PC-9 (cell line): ENCODE results near the gene NHSL1. TPM values are rescaled to one million over a fixed set of nuclear protein-coding genes. Genes with fewer than 3 reads are reported as not detected.

Source experiments
- BruUV-seq: library from RNA; stranded (reverse); fragments of 400-500 nt; replicated peaks from 2 replicates; lab custom pipeline; 2021; lab: Mats Ljungman, UMichigan
- CTCF ChIA-PET: fragments of 300-600 bp; sonication (Branson Sonifier 250); formaldehyde crosslinking; loops from one replicate; lab custom pipeline; 2022; ENCODE audit warnings: antibody characterized with exemption; lab: Charles Lee
- POLR2A ChIA-PET: fragments of 300-600 bp; sonication (Branson Sonifier 250); formaldehyde crosslinking; loops from one replicate; lab custom pipeline; 2022; ENCODE audit warnings: antibody characterized with exemption; ENCODE audit not compliant: unreplicated experiment; lab: Charles Lee
- DNase-seq, 2 experiments: peaks; one replicate each; pipeline versions ENCODE4 v3.0.0 to v3.0.0-alpha.2; 2015 to 2022; ENCODE audit warnings: mixed read lengths in 1 of 2
- H2AFZ ChIP-seq: fragments of 200-600 bp; sonication (generic); 2 replicates; pipeline ENCODE4 v1.8.1; 2017; ENCODE audit warnings: antibody characterized with exemption
- H3F3A ChIP-seq: fragments of 200-600 bp; sonication (generic); 2 replicates; pipeline ENCODE4 v1.8.1; 2017; ENCODE audit warnings: antibody characterized with exemption, mild to moderate bottlenecking, low read depth; ENCODE audit not compliant: insufficient read depth
- H3K27ac ChIP-seq: fragments of 200-600 bp; sonication (generic); 2 replicates; pipeline ENCODE4 v1.6.1; 2016; ENCODE audit warnings: mixed run types
- H3K27me3 ChIP-seq: fragments of 200-600 bp; sonication (generic); 2 replicates; pipeline ENCODE4 v1.6.1; 2016; ENCODE audit warnings: low read depth, mixed run types; ENCODE audit not compliant: insufficient read depth
- H3K36me3 ChIP-seq: fragments of 200-600 bp; sonication (generic); 2 replicates; pipeline ENCODE4 v1.6.1; 2016; ENCODE audit warnings: low read depth, mixed run types
- H3K4me1 ChIP-seq: fragments of 200-600 bp; sonication (generic); replicated peaks from 2 replicates; pipeline ENCODE4 v1.6.1; 2016; ENCODE audit warnings: mixed run types; ENCODE audit not compliant: insufficient read depth
- H3K4me2 ChIP-seq: fragments of 200-600 bp; sonication (generic); 2 replicates; pipeline ENCODE4 v1.6.1; 2017; ENCODE audit warnings: mixed run types
- H3K4me3 ChIP-seq: fragments of 200-600 bp; sonication (generic); 2 replicates; pipeline ENCODE4 v1.6.1; 2016; ENCODE audit warnings: mixed run types
- H3K79me2 ChIP-seq: fragments of 200-600 bp; sonication (generic); 2 replicates; pipeline ENCODE4 v1.6.1; 2017; ENCODE audit warnings: low read depth, mixed run types
- H3K9me2 ChIP-seq: fragments of 200-600 bp; sonication (generic); 2 replicates; pipeline ENCODE4 v1.8.1; 2017; ENCODE audit warnings: mild to moderate bottlenecking; ENCODE audit not compliant: insufficient read depth
- H3K9me3 ChIP-seq: fragments of 200-600 bp; sonication (generic); 2 replicates; pipeline ENCODE4 v1.8.1; 2016; ENCODE audit warnings: low read depth; ENCODE audit not compliant: insufficient read depth
- H4K20me1 ChIP-seq: fragments of 200-600 bp; sonication (generic); 2 replicates; pipeline ENCODE4 v1.8.1; 2017; ENCODE audit not compliant: insufficient read depth
- EZH2 ChIP-seq: fragments of 200-600 bp; sonication (generic); IDR thresholded peaks from 2 replicates; pipeline ENCODE4 v1.8.0; 2017; ENCODE audit warnings: antibody characterized with exemption, low read depth
- intact Hi-C: fragments of 100-400 bp; cut with micrococcal nuclease; formaldehyde crosslinking; loops from one replicate; pipeline ENCODE4 v1.10.0; 2022; ENCODE audit not compliant: unreplicated experiment
- total RNA-seq: library from RNA; stranded (reverse); gene quantifications from 2 replicates; pipeline ENCODE4 v1.2.3, GENCODE V29; 2021
- TF ChIP-seq, protein P1 (sequence below): fragments of 200-600 bp; sonication (generic); conservative IDR thresholded peaks from 2 replicates; pipeline ENCODE4 v1.6.1; 2017; ENCODE audit warnings: mixed run types, antibody characterized with exemption, mild to moderate bottlenecking, moderate library complexity

Gene NHSL1
- total RNA-seq, 1 experiment from 2014 or later = 17.5 TPM

DNA sequence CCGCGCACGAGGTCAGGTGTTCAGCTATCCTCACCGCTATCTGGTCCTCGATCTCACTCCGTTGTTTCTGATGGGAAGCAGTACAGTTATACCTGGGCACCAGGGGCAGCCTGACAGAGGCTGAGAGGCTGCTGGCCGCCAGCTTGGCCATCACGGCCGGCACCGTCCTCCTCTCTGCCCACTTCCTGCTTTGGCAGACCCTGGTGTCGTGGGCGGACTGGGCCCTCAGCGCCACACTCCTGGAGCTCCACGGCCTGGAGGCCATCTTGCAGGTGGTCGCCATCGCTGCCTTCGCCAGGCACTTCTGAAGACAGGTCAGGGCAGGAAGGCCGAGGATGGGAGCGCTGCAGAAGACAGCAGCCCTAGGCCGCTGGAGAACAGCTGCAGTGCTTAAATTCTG, 35.2 kb downstream of the NHSL1 start:
- Histone ChIP-seq H3K79me2 (peaks cover 6% of the 10 kb centered on the region), H3K4me1 (peaks cover 46% of the 10 kb centered on the region), H3K4me3 (no peak overlapping the region), H3K36me3 (no peaks in the 10 kb centered on the region), H2AFZ (no peak overlapping the region), H3F3A (peaks cover 47% of the 10 kb centered on the region), H3K9me3 (peaks cover 3% of the 10 kb centered on the region; the same call in 1 of the 2 replicates), H4K20me1 (no peaks in the 10 kb centered on the region), H3K27ac (peak overlapping the region; percentile 77; the same call in 1 of the 2 replicates), H3K4me2 (peak overlapping the region; percentile 32; the same call in 1 of the 2 replicates), H3K9me2 (no peaks in the 10 kb centered on the region), H3K27me3 (no peaks in the 10 kb centered on the region)
- POLR2A ChIA-PET = no interaction called here
- TF ChIP-seq EZH2 = no peak
- TF ChIP-seq, protein P1, sequence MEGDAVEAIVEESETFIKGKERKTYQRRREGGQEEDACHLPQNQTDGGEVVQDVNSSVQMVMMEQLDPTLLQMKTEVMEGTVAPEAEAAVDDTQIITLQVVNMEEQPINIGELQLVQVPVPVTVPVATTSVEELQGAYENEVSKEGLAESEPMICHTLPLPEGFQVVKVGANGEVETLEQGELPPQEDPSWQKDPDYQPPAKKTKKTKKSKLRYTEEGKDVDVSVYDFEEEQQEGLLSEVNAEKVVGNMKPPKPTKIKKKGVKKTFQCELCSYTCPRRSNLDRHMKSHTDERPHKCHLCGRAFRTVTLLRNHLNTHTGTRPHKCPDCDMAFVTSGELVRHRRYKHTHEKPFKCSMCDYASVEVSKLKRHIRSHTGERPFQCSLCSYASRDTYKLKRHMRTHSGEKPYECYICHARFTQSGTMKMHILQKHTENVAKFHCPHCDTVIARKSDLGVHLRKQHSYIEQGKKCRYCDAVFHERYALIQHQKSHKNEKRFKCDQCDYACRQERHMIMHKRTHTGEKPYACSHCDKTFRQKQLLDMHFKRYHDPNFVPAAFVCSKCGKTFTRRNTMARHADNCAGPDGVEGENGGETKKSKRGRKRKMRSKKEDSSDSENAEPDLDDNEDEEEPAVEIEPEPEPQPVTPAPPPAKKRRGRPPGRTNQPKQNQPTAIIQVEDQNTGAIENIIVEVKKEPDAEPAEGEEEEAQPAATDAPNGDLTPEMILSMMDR = no peak
- DNase-seq = no peak
- intact Hi-C loops = no loop called here
- CTCF ChIA-PET = no interaction called here
- no TSS peak for BruUV-seq

DNA sequence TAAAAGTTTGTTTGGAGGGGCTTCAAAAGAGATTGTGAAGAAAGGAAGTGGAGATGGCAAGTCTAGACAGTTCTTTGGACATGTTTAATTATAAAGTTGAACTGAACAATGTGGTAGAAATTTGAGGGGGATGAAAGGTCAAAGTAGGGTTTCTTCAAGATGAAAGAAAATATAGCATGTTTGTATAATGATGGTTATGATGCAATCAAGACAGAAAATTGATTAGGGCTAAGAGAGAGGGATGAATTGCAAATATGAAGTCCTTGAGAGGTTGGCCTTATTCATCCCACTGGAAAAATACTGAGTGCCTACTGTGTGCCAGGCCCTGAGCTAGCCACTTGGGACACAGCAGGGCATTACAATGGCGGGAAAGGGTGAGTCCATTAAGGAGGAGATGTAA, 37.6 kb downstream of the NHSL1 start:
- no peak overlapping the region for H2AFZ ChIP-seq
- ChIA-PET CTCF (no interaction called here), POLR2A (no interaction called here)
- H3K9me3 ChIP-seq = peaks cover 3% of the 10 kb centered on the region; the same call in 1 of the 2 replicates
- TF ChIP-seq, protein P1 = no peak
- TF ChIP-seq EZH2 = no peak
- H3K4me1 ChIP-seq = peaks cover 28% of the 10 kb centered on the region
- no TSS peak for BruUV-seq
- no peak overlapping the region for H3K4me3 ChIP-seq
- H3F3A ChIP-seq = peaks cover 34% of the 10 kb centered on the region
- H3K27ac ChIP-seq = no peak overlapping the region
- no peaks in the 10 kb centered on the region for H3K36me3 ChIP-seq
- DNase-seq = no peak
- H3K79me2 ChIP-seq = peaks cover 5% of the 10 kb centered on the region
- no peaks in the 10 kb centered on the region for H4K20me1 ChIP-seq
- intact Hi-C loops = no loop called here
- no peaks in the 10 kb centered on the region for H3K27me3 ChIP-seq
- H3K4me2 ChIP-seq = no peak overlapping the region
- H3K9me2 ChIP-seq = no peaks in the 10 kb centered on the region

DNA sequence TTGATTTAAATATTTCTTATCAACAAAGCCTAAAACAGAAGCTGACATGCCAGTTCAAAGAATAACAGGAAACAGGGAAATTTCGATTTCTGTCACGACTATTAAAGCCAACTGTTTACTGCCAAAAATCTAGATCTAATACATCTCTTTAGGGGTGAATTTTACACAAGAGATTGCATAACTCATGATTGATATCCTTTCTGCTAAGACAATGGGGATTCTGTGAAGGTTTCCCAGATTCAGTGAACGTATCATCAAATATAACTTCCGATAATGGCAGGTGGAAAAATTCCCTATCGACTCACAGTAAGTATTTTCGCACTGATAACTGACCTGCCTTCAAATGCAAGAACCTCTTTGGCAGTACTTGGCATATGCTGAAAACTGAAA, 42.9 kb downstream of the NHSL1 start:
- Histone ChIP-seq H3K4me3 (no peak overlapping the region), H3K9me3 (no peaks in the 10 kb centered on the region), H3K4me1 (peaks cover 22% of the 10 kb centered on the region), H3K27me3 (no peaks in the 10 kb centered on the region), H3F3A (peaks cover 27% of the 10 kb centered on the region), H3K9me2 (no peaks in the 10 kb centered on the region), H2AFZ (no peak overlapping the region), H3K4me2 (peak overlapping the region; percentile 35), H3K27ac (peak overlapping the region; percentile 52), H3K79me2 (0 out of 2 replicates have a peak, but pooled peaks cover 5% of the 10 kb centered on the region), H4K20me1 (no peaks in the 10 kb centered on the region), H3K36me3 (0 out of 2 replicates have a peak, but pooled peaks cover 4% of the 10 kb centered on the region)
- TF ChIP-seq EZH2 = no peak
- TF ChIP-seq, protein P1 = no peak
- DNase-seq = no peak
- intact Hi-C loops = loop anchor here (5.0 kb wide), 1 partner anchor 36 kb away; no protein-coding TSS in a partner anchor
- no TSS peak for BruUV-seq
- POLR2A ChIA-PET = interaction anchor here (0.5 to 0.6 kb wide), 2 partner anchors 62 to 100 kb away, joined by 3 read pairs; no protein-coding TSS in a partner anchor
- CTCF ChIA-PET = no interaction called here
